Activated CD4-positive, alpha-beta memory T cell treated with anti-CD3 and anti-CD28 coated beads, Interleukin-2, amount 10 ng/mL, durations not matched to agents 7 days and 5 days (primary cell): Measurements from ENCODE around the gene C1GALT1. TPM values are rescaled to one million over a fixed set of nuclear protein-coding genes. Genes with fewer than 3 reads are reported as not detected.

Source experiments
- CTCF ChIA-PET: fragments of 350-600 bp; sonication (Branson Sonifier 250); formaldehyde crosslinking; loops from one replicate; lab custom pipeline; 2021; ENCODE audit warnings: antibody characterized with exemption, inconsistent platforms; lab: Charles Lee
- POLR2A ChIA-PET: fragments of 350-600 bp; sonication (Branson Sonifier 250); formaldehyde crosslinking; loops from one replicate; lab custom pipeline; 2021; ENCODE audit warnings: antibody characterized with exemption; lab: Charles Lee
- DNase-seq: peaks from one replicate; pipeline ENCODE4 v3.0.0-alpha.2; 2020
- H3K27ac Mint-ChIP-seq: one replicate; pipeline ENCODE4 v1.8.0; 2021; ENCODE audit warnings: mild to moderate bottlenecking, mixed read lengths
- H3K27me3 Mint-ChIP-seq: one replicate; pipeline ENCODE4 v1.8.0; 2021; ENCODE audit warnings: mixed read lengths
- H3K36me3 Mint-ChIP-seq: one replicate; pipeline ENCODE4 v1.8.0; 2021; ENCODE audit warnings: low read depth, mixed read lengths
- H3K4me1 Mint-ChIP-seq: one replicate; pipeline ENCODE4 v1.8.0; 2021; ENCODE audit warnings: mixed read lengths
- H3K4me3 Mint-ChIP-seq: one replicate; pipeline ENCODE4 v1.8.0; 2021; ENCODE audit warnings: mild to moderate bottlenecking, mixed read lengths
- H3K9me3 Mint-ChIP-seq: one replicate; pipeline ENCODE4 v1.8.0; 2021; ENCODE audit warnings: mixed read lengths
- total RNA-seq, 2 experiments: library from RNA; stranded (reverse); gene quantifications; one replicate each; pipeline ENCODE4 v1.2.3, GENCODE V29; 2021

Gene C1GALT1
- total RNA-seq, 2 experiments from 2014 or later, result 63.4 to 64.1 TPM

DNA sequence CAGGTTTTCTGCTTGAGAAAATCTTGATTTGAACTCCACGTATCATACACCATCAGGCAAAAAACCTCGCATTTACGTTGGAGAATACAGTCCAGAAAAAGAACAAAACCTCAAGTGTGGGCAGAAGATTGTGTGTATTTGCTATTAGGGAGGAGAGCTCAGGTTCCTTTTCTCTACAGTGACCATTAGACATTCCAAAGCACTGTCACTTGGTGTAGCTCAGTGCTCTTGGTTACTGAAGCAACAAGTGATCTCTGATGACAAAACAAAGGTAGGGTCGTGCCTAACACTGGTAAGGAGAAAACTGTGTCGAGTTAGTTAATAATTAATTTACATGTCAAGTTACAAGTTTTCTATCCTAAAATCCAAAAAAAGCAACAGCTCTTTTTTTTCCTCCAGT is 72.6 kb downstream of the C1GALT1 start:
- CTCF ChIA-PET, result interaction anchor here (0.8 to 1.6 kb wide), 2 partner anchors 18 to 152 kb away, joined by 3 read pairs; no protein-coding TSS in a partner anchor
- DNase-seq, result no peak
- no peaks in the 10 kb centered on the region for H3K9me3 Mint-ChIP-seq
- H3K27ac Mint-ChIP-seq, result no peak overlapping the region
- H3K4me1 Mint-ChIP-seq, result peaks cover 34% of the 10 kb centered on the region
- no peak overlapping the region for H3K4me3 Mint-ChIP-seq
- no peaks in the 10 kb centered on the region for H3K27me3 Mint-ChIP-seq
- H3K36me3 Mint-ChIP-seq, result peaks cover 45% of the 10 kb centered on the region
- POLR2A ChIA-PET, result interaction anchor here (2.0 kb wide), 1 partner anchor 73 kb away, joined by 8 read pairs; the partner anchor contains the start of gene C1GALT1

DNA sequence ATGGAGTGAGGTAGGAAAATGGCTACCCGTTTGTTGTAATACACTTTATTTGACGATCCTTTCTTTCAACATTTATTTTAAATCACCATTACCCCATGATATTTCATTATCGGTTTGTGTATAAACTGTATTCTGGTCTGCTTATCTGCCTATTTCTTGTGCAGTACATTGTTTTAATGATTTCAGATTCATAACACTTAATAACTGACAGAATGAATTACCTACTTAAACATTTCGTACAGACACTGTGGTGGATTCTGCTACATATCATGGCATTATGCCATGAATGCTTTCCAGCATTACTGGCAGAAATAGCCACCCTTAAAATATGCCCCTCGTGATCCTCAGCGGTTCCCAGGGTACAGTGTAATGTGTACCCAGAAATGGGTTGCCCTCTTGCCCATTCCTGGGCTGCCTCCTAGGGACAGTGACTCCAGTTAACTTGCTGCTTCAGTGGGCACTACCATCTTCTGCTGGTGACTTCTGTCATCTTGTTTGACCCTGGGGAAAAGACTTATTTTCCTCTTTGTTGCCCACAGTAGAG is 74.5 kb downstream of the C1GALT1 start:
- peaks cover 47% of the 10 kb centered on the region for H3K4me1 Mint-ChIP-seq
- peaks cover 49% of the 10 kb centered on the region for H3K36me3 Mint-ChIP-seq
- peak overlapping the region; percentile 50 for H3K27ac Mint-ChIP-seq
- DNase-seq, result no peak
- peaks cover 5% of the 10 kb centered on the region for H3K9me3 Mint-ChIP-seq
- CTCF ChIA-PET, result no interaction called here
- no peak overlapping the region for H3K4me3 Mint-ChIP-seq
- POLR2A ChIA-PET, result no interaction called here
- H3K27me3 Mint-ChIP-seq, result no peaks in the 10 kb centered on the region

DNA sequence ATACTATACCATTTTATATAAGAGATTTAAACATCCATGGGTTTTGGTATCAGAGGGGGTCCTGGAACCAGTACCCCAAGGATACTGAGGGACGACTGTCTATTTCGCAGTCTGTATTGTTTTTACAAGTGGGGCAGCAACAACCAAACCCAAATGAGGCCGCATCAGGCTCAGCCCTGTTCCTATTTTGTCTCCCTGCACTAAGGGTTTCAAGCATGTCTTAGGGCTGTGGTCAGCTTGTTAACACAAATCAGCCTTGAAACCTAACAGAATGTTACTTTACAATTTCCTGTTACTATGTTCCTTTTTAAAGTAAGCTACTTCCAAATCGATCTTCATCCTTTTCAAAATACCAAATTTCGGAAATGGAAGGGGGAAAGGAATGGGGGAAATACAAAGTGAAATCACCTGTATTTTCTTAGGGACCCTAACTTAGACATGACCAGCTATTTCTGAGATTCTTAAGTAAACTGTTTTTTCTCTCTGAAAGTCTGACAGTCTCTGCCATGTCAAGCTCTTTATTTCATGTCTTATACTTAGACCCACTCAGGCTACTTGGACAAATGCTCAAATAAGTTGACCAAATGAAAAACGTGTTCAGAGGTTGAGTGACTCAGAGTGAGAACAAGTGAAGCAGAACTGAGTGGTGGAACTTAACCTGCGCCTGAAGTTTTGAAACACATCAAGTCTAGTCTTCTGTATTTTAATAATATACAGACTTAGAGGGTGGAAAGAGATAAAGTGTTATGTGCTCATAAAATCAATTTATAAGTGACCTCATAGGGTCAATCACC is 75.8 kb downstream of the C1GALT1 start:
- peak; percentile 19 for DNase-seq
- H3K27me3 Mint-ChIP-seq, result no peaks in the 10 kb centered on the region
- H3K4me1 Mint-ChIP-seq, result peaks cover 50% of the 10 kb centered on the region
- ChIA-PET POLR2A (interaction anchor here (1.0 to 3.2 kb wide), 7 partner anchors 9 to 383 kb away, joined by 3 to 51 read pairs (median 5); partner anchors contain the start of genes C1GALT1 and UMAD1), CTCF (interaction anchor here (1.4 kb wide), 1 partner anchor 9 kb away, joined by 5 read pairs; no protein-coding TSS in a partner anchor)
- H3K9me3 Mint-ChIP-seq, result peaks cover 5% of the 10 kb centered on the region
- peaks cover 44% of the 10 kb centered on the region for H3K36me3 Mint-ChIP-seq
- H3K4me3 Mint-ChIP-seq, result peak overlapping the region; percentile 28
- peak overlapping the region; percentile 81 for H3K27ac Mint-ChIP-seq

DNA sequence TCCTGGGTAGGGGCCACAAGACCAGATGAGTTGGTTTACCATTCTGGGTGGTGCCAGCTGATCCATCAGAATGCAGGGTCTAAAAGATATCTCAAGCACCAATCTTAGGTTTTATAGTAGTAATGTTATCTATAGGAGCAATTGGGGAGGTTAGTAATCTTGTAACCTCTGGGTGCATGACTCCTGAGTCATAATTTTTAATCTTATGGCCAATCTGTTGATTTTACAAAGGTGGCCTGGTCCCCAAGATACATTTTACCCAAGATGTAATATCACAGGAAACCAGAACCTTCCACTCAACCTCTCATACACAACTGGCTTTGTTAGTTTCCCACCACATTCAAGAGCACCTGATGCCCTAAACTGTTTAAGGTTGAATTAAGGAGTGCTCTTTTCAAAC is 79.5 kb downstream of the C1GALT1 start:
- Mint-ChIP-seq H3K9me3 (peaks cover 5% of the 10 kb centered on the region), H3K27me3 (no peaks in the 10 kb centered on the region), H3K4me1 (peaks cover 42% of the 10 kb centered on the region), H3K27ac (no peak overlapping the region), H3K36me3 (peaks cover 33% of the 10 kb centered on the region), H3K4me3 (no peak overlapping the region)
- CTCF ChIA-PET, result no interaction called here
- DNase-seq, result no peak
- POLR2A ChIA-PET, result interaction anchor here (2.3 kb wide), 1 partner anchor 80 kb away, joined by 5 read pairs; the partner anchor contains the start of gene C1GALT1

DNA sequence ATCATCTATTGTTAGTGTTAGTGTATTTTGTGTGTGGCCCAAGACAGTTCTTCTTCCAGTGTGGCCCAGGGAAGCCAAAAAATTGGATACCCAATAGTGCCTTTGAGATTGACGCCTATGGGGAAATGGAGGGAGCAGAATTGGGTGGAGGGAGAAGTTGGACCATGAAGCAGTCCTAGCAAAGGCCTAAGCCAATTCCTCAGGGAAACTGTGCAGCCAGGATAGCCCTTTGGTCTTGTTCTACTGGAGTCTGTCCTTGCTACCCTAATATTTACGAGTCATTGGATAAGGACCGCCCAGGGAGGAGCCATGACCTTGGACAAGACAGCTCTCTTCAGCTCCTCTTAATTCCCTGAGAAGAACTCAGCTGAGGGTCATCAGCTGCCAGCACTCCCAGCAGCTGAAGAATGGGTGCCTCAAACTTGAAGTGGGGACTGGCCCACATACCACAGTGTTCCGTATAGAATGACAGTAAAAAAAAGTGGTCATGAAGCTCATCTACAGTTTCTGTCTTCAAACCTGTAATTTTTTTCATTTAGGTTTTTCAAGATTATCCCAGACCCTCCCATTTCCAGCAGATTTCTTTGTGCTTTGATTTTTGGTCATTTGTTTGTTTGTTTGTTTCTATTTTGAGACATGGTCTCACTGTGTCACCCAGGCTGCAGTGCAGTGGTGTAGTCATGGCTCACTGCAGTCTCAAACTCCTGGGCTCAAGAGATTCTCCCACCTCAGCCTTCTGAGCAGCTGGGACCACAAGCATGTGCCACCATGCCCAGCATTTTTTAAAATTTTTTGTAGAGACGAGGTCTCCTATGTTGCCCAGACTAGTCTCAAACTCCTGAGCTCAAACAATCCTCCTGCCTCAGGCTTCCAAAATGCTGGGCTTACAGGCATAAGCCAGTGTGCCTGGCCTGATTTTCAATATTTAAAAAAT is 81.2 kb downstream of the C1GALT1 start:
- Mint-ChIP-seq H3K4me1 (peaks cover 26% of the 10 kb centered on the region), H3K36me3 (peaks cover 24% of the 10 kb centered on the region), H3K27me3 (no peaks in the 10 kb centered on the region), H3K4me3 (no peak overlapping the region), H3K27ac (no peak overlapping the region), H3K9me3 (peaks cover 5% of the 10 kb centered on the region)
- DNase-seq, result no peak
- ChIA-PET CTCF (interaction anchor here (1.3 to 1.7 kb wide), 2 partner anchors 30 to 152 kb away, joined by 3 to 4 read pairs; no protein-coding TSS in a partner anchor), POLR2A (interaction anchor here (2.3 kb wide), 1 partner anchor 82 kb away, joined by 5 read pairs; the partner anchor contains the start of gene C1GALT1)

DNA sequence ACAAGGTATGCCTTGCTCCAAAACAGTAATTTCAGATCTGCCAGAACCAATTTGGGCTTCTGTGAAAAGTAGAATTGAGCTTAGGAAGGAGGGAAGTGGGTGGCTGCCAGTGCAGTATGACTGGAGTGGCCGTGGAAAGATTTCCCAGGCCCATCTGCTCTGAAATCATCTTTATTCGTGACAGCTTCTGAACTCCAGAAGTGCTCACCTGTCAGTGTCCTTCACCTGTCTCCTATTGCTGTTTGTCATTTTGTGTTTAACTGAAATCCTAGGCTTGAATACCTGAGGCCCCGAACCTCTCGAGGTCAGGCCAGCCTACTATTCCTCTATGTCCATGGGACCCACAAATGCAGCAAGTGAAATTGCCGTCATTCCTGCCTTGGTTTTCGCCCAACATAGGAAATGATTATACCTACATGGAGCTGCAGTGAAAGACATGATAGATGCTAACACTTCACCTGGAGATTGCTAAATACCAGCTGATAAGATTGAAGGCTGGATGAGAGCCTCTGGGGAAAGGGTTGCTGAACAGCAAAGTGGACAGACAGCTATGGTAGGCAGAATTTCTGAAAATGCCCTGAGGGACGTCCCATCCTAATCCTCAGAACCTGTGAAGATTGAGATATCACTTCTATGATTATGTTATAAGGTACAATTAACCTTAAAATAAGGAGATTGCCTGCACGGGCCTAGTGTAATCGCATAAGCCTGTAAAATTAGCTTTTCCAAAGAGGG is 82.1 kb downstream of the C1GALT1 start:
- ChIA-PET CTCF (interaction anchor here (1.3 to 1.7 kb wide), 3 partner anchors 31 to 161 kb away, joined by 3 to 4 read pairs (median 3); no protein-coding TSS in a partner anchor), POLR2A (interaction anchor here (1.1 kb wide), 1 partner anchor 79 kb away, joined by 3 read pairs; no protein-coding TSS in a partner anchor)
- H3K27ac Mint-ChIP-seq, result no peak overlapping the region
- no peak for DNase-seq
- H3K4me1 Mint-ChIP-seq, result peaks cover 21% of the 10 kb centered on the region
- H3K36me3 Mint-ChIP-seq, result peaks cover 19% of the 10 kb centered on the region
- no peak overlapping the region for H3K4me3 Mint-ChIP-seq
- H3K27me3 Mint-ChIP-seq, result no peaks in the 10 kb centered on the region
- H3K9me3 Mint-ChIP-seq, result peaks cover 5% of the 10 kb centered on the region

DNA sequence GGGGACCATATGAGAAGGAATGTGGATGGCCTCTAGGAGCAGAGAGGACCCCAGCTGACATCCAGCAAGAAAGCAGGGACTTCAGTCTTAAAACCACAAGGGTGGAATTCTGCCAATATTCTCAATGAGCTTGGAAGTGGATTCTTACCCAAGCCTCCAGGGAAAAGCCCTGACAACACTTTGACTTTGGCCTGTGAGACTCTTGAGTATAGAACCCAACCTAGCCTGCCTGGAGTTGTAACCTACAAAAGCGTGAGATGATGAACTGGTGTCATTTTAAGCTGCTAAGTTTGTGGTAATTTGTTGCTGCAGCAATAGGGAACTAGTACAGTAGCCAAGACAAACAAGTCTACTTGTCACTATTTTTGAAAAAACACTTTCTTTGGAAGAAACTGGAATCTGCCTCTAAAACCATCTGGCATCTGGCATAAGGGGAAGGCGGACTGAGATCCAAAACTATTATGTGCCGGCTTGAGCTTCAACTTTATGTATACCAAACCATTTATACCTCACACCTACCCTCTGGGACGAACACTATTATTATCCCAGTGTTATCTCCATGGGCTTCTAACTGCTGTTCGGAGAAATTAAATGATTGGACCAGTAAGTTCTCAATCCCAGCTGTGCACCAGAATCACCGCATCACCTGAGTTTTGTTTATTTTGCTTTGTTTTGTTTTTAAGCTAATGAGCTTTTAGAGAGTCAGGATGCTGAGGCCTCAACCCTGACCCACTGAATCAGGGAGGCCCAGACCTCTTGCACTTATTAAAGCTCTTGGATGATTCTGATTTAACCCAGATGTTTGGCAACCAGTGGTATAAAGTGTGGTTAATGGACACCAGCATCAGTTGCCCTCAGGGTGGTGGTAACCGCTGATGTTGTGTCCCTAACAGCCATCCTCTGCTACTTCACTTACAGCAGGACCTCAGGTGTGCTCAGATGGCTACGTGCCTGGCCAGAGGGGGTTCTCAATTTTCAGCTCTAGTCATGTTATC is 83.0 kb downstream of the C1GALT1 start:
- Mint-ChIP-seq H3K27me3 (no peaks in the 10 kb centered on the region), H3K4me3 (no peak overlapping the region), H3K27ac (no peak overlapping the region), H3K4me1 (peaks cover 13% of the 10 kb centered on the region), H3K9me3 (peaks cover 5% of the 10 kb centered on the region), H3K36me3 (peaks cover 12% of the 10 kb centered on the region)
- no peak for DNase-seq
- POLR2A ChIA-PET, result interaction anchor here (0.6 to 1.1 kb wide), 3 partner anchors 80 to 1264 kb away, joined by 3 read pairs; no protein-coding TSS in a partner anchor
- CTCF ChIA-PET, result interaction anchor here (1.5 kb wide), 1 partner anchor 162 kb away, joined by 3 read pairs; no protein-coding TSS in a partner anchor

DNA sequence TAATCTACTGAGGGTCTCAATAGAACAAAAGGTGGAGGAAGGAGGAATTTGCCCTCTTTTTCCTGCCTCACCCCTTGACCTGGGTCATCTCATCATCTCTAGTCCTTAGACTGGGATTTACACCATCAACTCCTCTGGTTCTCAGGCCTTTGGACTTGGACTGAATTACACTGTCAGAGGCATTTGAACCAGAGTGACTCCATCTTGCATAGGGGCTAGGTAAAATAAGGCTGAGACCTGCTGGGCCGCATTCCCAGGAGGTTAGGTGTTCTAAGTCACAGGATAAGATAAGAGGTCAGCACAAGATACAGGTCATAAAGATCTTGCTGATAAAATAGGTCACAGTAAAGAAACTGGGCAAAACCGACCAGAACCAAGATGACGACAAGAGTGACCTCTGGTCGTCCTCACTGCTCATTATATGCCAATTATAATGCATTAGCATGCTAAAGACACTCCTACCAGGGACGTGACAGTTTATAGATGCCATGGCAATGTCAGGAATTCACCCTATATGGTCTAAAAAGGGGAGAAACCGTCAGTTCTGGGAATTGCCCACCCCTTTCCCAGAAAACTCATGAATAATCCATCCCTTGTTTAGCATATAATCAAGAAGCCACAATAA is 84.0 kb downstream of the C1GALT1 start:
- POLR2A ChIA-PET, result no interaction called here
- DNase-seq, result no peak
- no peaks in the 10 kb centered on the region for H3K27me3 Mint-ChIP-seq
- peaks cover 7% of the 10 kb centered on the region for H3K4me1 Mint-ChIP-seq
- CTCF ChIA-PET, result no interaction called here
- peaks cover 5% of the 10 kb centered on the region for H3K36me3 Mint-ChIP-seq
- no peak overlapping the region for H3K27ac Mint-ChIP-seq
- H3K4me3 Mint-ChIP-seq, result no peak overlapping the region
- peaks cover 2% of the 10 kb centered on the region for H3K9me3 Mint-ChIP-seq

DNA sequence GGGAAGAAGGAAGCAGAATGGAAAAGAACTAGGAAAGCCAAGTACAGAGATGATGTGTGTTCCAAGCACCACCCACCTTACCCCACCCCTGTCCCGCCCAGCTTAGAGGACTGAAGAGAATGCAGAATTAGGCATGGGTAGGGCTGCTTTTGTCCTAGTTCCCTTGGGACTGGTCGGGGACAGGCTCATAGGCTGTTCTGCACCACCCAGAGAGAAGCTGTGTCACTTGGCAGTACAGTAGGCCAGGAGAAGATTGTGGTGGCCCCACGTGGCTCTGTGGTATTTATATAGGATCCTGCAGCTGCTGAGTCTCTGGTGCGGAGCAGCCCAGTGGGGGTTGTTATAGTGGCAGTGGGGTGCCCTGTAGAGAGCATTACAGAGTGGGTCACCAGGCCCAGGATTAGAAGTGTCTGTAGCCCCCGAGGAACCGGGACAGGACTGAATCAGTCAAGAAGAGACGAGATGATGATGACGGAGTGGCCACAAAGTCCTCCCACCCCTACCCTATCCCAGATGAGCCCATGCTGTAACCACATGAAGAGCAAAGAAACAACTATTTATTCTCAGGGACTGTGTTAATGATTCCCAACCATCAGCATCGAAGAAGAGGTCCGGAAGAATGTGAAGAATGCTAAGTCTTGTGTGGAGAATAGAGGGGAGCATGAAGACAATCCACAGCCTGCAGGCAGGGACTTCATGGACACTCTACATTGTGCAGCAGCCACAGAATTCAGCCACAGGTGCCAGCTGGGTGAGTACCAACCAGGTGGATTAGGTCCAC is 88.9 kb downstream of the C1GALT1 start:
- POLR2A ChIA-PET, result no interaction called here
- H3K4me3 Mint-ChIP-seq, result no peak overlapping the region
- CTCF ChIA-PET, result interaction anchor here (2.1 kb wide), 1 partner anchor 168 kb away, joined by 5 read pairs; no protein-coding TSS in a partner anchor

DNA sequence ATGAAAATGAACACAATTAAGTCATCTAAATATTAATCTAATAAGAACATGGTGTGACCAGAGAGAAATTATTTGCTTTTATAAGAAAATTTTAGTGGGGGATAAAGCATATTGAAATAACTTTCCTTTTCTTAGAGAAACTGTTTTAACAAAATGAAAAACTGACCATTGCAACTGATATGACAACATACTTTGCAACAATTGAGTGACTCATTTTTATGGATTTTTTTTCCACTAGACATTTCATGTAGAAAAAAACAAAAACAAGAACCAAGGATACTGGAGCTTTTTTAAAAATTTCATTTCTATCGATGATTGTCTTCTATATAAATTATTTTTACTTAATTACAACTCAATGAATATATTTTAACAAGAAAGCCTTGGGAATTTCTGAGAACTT is 90.0 kb downstream of the C1GALT1 start:
- H3K36me3 Mint-ChIP-seq, result no peaks in the 10 kb centered on the region
- H3K4me1 Mint-ChIP-seq, result no peaks in the 10 kb centered on the region
- no peaks in the 10 kb centered on the region for H3K9me3 Mint-ChIP-seq
- H3K27me3 Mint-ChIP-seq, result peaks cover 1% of the 10 kb centered on the region
- ChIA-PET CTCF (interaction anchor here (0.5 kb wide), 1 partner anchor 1847 kb away, joined by 4 read pairs; no protein-coding TSS in a partner anchor), POLR2A (no interaction called here)
- no peak for DNase-seq
- H3K4me3 Mint-ChIP-seq, result no peak overlapping the region
- no peak overlapping the region for H3K27ac Mint-ChIP-seq

More for the DNA sequence above, 88.9 kb downstream of the C1GALT1 start:
- no peaks in the 10 kb centered on the region for H3K36me3 Mint-ChIP-seq
- DNase-seq, result no peak
- H3K27me3 Mint-ChIP-seq, result peaks cover 1% of the 10 kb centered on the region
- no peak overlapping the region for H3K27ac Mint-ChIP-seq
- H3K4me1 Mint-ChIP-seq, result no peaks in the 10 kb centered on the region
- no peaks in the 10 kb centered on the region for H3K9me3 Mint-ChIP-seq
